DMS 273 treated with DMSO at 0.1 percent for 48 hours (cell line): ENCODE results near the gene SECTM1.

Experiments used
- DNase-seq: peaks from one replicate; lab custom pipeline; 2025; lab: John Stamatoyannopoulos, UW

SECTM1 gene

DNA sequence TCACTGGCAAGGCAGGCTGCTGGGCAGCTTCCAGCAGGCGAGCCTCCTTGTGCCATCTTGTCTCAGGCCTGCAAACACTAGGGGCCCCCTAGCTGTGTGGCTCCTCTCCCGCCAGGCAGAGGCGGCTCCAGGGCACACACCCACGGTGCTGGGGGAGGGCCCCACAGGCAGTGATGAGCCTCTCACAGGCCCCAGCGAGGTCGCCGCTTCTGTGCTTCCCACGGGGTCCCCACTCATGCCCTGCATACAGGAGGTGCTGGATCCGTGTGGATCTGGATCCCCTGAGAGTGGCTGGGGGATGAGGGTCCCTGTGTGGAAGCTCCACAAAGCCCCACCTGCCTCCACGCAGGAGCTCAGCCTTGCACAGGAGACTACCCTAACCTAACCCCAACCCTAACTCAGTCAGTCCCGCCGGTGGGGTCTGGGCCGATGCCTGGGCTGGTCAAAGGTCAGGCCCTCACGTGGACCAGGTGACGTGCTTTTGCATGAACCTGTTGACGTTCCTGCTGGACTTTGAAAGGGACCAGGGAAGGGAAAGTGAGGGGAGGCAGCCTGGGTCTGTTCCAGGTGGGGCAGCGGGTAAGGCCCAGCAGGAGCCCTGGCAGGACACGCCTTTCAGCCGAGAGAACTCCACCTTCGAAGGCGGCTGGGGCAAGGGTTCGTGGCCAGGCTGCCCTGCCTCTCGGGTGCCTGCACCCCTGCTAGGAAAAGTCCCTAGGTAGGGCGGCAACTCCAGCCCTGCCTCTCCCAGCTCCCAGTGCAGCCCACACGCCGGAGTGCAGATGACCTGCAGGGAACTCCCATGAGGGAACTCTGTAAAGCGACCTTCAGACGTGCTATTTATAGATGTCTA is 5.2 kb downstream of the SECTM1 start:
- no peak for DNase-seq

GRCh38 chr17:82327757-82328140 is 5.8 kb downstream of the SECTM1 start:
- no peak for DNase-seq

DNA sequence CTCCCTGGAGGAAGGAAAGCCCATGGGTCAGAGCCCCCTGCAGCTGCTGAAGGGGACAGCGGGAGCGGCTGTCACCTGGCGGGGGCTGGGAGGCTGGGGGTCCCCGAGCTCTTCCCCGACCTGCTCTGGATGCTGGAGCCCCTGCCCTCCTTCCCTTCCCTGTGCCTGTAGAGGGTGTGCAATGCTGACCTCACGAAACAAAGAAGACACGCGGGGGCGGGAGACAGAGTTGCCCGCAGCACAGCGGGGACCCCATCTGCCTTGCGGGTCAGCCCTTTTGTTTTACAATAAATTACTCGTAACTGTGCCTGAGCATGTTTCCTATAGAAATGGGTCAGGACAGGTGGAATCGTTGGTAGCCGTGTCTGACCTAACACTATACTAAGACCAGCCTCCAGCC is 6.3 kb downstream of the SECTM1 start:
- no peak for DNase-seq

GRCh38 chr17:82325286-82326180 is 8.0 kb downstream of the SECTM1 start:
- no peak for DNase-seq

DNA sequence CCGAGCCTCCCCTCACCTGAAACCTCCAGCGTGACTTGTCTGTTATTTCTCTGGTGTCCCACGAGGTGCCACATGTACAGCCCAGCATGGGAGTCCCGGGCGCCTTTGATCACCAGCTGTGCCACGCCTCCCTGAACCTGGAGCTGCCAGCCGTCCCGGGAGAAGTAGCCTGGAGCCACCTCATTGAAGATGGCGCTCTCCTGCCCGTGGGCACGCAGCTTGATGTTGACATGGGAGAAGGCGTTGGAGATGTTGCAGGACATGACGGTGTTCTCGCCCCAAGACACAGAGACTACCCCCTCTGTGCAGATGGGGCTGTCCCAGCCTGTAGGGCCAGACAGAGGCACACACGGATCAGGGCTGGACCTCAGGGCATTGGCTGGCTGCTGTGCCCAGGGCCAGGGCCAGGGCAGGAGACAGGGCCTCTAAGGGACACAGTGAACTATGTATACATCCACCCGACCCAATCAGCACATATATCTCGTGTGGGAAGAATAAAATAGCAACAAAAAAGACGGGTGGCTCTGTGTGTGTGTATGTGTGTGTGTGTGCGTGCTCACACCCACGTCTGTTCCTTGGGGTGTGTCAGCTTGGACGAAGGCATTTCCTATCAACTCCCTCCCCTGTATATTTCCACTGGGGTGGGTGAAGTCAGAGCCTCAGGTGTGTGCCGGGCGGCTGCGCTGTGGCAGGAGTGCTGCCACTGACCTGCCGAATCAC is 8.8 kb downstream of the SECTM1 start:
- DNase-seq = no peak

GRCh38 chr17:82323514-82324234 is 9.9 kb downstream of the SECTM1 start:
- no peak for DNase-seq

DNA sequence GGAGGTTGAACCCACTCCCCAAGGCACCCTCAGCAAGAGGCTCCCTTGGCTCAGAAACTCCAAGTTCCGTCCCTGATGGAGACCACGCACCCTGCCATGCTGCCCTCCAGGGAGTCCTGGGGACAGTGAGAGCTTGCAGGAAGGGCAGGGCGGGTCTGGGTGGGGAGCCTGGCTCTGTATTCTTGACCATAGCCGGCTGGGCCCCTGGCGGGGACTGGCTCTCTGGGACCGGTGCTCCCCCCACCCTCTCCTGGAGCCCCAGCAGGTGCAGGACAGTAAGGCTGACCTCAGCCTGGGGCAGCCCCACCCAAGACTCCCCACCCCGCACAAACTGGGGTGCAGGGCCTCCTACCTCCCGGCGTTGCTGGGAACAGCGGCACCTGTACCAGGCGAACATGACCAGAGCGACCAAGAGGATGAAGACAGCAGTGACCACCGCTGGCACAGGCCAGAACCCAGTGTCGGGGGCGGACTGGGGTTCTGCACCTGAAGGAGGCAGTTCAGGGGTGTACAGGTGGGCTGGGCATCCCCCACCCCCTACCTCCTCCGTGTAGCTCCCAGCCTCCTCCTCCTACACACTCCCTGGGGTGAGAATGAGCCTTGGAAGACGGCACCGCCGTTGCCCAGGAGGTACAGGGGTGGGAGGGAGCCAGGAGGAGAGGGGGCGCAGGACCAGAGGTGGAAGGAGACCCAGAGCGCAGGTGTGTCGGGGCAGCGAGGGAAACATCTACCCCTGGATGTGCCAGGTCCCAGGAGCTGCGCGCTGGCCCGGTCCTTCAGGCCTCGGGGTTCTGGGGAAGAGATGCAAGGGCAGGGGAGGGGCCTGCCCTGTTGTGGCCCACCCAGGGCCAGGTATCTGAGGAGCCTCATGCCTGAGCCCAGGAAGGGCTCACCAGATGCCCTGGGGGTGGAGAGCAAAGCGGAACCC is 10.8 kb downstream of the SECTM1 start:
- DNase-seq = no peak

- DNase-seq = no peak
Measured at GRCh38 chr17:82321947-82322466, 11.6 kb downstream of the SECTM1 start.

DNA sequence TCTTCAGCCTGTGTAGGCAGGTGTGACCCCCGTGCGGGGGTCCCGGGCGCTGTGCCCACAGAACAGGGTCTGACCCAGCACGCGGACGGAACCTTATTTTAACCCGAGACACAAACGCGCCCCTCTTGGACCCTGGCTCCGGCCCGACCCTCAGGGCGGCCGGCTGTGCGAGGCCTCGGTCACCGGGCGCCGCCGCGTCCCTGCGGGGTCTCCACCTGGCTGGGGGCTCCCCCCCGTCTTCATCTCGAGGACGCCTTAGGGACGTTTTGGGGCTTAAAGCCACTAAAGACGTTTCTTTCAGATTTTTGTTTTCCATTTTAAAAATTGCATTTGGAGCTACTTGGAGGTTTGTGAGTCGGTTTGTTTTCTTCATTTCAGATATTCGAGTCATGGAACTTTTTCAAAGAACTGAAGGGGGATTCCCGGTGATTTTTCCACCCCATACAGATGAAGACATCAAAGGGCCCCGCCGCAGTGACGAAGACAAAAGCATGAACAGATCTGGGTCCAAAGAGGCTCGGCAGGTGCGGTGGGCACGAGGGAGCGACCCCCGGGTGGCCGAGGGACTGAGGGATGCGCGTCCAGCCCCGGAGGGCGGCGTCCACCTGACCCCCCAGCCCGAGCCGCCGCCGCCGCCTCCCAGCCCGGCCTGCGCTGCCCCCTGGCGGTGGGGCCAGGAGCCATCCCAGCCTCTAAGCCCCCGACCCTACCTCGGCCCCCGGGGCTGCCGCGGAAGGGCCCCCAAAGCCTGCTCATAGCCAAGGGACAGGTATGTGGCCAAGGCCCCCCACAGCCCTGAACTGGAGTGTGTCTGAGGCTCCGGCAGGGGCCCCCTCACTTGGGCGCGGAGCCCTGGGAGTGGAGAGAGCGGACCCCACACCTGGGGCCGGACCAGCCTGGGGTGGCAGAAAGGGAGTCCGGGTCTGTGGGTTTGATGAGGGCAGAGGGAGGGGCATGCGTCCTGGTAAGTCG is 12.3 kb downstream of the SECTM1 start:
- DNase-seq = no peak

- DNase-seq = no peak
Measured at GRCh38 chr17:82320140-82320840, 13.3 kb downstream of the SECTM1 start.

DNA sequence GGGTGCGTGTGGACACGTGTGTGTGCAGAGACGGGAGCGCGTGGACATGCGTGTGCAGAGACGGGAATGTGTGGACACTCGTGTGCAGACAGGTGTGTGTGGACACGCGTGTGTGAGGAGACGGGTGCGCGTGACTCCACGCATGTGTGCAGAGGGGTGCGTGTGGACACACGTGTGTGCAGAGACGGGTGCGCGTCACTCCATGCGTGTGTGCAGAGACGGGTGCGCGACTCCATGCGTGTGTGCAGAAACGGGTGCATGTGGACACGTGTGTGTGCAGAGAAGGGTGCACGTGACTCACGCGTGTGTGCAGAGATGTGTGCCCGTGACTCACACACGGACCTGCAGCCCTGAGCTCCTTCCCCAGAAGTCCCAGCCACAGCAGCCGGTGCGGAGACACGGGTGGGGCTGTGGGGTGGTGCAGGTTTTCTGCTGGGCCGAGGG is 13.9 kb downstream of the SECTM1 start:
- no peak for DNase-seq

- DNase-seq = no peak
Measured at GRCh38 chr17:82318772-82319606, 14.6 kb downstream of the SECTM1 start.

DNA sequence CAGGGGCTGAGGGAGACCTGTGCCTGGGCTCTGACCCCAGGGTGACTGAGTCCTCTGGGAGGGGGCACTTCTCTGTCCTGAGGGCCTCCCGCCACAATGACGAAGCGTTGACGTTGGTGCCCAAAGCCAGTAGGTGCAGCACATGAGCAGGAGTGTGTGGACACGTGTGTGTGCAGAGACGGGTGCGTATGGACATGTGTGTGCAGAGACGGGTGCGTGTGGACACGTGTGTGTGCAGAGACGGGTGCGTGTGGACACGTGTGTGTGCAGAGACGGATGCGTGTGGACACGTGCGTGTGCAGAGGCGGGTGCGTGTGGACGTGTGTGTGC is 15.4 kb downstream of the SECTM1 start:
- DNase-seq = no peak

DNA sequence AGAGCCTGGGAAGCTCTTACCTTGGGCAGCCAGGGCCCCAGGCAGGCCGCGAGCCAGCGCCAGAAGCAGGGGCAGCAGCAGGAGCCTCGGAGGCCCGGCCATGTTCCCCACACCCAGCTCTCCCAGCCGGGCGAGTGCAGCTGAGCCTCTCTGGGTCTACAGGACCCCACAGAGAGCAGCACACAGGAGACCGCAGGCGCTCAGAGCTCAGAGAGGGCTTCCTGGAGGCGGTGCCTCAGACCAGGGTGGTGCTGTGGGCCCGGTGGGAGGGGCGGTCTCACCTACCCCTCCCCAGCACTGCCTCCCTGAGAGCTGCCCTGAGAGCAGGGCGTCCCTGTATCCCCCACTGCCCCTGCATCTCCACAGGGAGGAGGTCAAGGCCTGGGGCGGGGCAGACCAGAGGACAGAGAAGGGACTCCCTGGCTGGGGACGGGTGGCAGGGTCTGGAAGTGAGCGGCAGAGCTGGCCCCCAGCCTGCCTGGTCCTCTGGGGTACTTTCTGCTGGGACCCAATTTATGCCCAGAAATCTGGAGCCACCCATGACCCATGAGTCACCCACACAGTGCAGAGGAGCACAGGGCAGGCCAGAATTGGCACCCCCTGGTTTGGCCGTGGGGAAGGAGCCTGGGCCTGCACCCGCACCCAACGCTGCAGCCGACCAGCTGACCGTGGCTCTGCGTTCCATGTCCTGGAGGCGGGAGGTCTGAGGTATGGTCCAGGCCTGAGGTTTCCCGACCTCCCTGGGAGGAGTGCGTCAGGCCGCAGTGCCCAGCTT is 16.0 kb downstream of the SECTM1 start, which contains the start of gene CD7:
Gene CD7, minus strand, starts transcription at position 215 of the 775 bp plus-strand sequence. Its CDS starts 113 bp downstream, at position 102.
- DNase-seq = no peak

- DNase-seq = no peak
Measured at GRCh38 chr17:82316651-82317393, 16.7 kb downstream of the SECTM1 start.
